Coronary artery (tissue), 2 donors: ENCODE results near the gene ARID2.

Experiments used
- DNase-seq: peaks from one replicate; pipeline ENCODE4 v3.0.0-alpha.2; 2017; ENCODE audit warnings: low spot score
- H3K27ac ChIP-seq, 2 donors: fragments of 200-600 bp; sonication (generic); one replicate each; pipeline ENCODE4 v1.5.1; 2016 to 2019
- H3K4me3 ChIP-seq: fragments of 200-600 bp; sonication (generic); 2 replicates; pipeline ENCODE4 v1.5.1; 2016; ENCODE audit warnings: mild to moderate bottlenecking, moderate library complexity
- TF ChIP-seq, protein P1 (sequence below): fragments of 200-600 bp; sonication (generic); IDR thresholded peaks from one replicate; pipeline ENCODE4 v1.5.1; 2019; ENCODE audit warnings: antibody characterized with exemption

The ARID2 gene, protein sequence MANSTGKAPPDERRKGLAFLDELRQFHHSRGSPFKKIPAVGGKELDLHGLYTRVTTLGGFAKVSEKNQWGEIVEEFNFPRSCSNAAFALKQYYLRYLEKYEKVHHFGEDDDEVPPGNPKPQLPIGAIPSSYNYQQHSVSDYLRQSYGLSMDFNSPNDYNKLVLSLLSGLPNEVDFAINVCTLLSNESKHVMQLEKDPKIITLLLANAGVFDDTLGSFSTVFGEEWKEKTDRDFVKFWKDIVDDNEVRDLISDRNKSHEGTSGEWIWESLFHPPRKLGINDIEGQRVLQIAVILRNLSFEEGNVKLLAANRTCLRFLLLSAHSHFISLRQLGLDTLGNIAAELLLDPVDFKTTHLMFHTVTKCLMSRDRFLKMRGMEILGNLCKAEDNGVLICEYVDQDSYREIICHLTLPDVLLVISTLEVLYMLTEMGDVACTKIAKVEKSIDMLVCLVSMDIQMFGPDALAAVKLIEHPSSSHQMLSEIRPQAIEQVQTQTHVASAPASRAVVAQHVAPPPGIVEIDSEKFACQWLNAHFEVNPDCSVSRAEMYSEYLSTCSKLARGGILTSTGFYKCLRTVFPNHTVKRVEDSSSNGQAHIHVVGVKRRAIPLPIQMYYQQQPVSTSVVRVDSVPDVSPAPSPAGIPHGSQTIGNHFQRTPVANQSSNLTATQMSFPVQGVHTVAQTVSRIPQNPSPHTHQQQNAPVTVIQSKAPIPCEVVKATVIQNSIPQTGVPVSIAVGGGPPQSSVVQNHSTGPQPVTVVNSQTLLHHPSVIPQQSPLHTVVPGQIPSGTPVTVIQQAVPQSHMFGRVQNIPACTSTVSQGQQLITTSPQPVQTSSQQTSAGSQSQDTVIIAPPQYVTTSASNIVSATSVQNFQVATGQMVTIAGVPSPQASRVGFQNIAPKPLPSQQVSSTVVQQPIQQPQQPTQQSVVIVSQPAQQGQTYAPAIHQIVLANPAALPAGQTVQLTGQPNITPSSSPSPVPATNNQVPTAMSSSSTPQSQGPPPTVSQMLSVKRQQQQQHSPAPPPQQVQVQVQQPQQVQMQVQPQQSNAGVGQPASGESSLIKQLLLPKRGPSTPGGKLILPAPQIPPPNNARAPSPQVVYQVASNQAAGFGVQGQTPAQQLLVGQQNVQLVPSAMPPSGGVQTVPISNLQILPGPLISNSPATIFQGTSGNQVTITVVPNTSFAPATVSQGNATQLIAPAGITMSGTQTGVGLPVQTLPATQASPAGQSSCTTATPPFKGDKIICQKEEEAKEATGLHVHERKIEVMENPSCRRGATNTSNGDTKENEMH (N-terminal part only)

DNA sequence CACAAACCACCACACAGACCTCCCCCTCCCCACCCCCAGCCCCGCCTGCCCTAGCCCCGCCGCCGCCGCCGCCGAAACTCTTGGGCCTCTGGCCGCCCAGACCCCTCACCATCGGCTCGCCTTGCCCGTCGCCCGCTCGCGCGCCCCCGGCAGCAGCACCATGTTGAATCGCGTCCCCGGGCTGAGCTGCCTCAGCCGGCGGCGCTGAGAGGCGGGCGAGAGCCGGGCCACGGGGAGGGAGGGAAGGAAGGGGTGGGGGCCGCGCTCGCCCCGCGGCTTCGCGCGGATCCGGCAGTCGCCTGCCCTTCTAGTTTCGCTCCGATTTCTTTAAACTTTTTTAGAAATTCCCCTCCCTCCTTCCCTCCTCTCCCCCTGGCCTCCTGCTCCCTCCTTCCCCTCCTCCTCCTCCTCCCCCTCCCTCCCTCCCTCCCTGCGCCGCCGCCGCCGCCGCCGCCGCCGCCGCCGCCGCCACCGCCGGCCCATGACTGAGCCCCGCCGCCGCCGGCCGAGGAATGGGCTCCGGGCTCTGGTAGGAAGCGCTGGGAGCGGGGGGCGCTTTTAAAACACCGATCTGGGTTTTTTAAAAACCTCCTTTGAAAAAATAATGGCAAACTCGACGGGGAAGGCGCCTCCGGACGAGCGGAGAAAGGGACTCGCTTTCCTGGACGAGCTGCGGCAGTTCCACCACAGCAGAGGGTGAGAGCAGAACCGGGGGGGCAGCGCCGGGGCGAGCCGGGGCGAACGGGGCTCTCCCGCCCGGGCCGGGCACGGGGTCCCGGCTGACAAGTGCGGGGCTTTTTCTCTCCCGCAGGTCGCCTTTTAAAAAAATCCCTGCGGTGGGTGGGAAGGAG lies at the start of gene ARID2:
Gene ARID2 (plus strand): TSS at position 474 of the 851 bp plus-strand sequence. CDS start 131 bp downstream, at position 605.
- Histone ChIP-seq H3K27ac (peak within 1 kb of the TSS; percentile 94 to 100), H3K4me3 (peak within 1 kb of the TSS; percentile 93)
- TF ChIP-seq, protein P1, sequence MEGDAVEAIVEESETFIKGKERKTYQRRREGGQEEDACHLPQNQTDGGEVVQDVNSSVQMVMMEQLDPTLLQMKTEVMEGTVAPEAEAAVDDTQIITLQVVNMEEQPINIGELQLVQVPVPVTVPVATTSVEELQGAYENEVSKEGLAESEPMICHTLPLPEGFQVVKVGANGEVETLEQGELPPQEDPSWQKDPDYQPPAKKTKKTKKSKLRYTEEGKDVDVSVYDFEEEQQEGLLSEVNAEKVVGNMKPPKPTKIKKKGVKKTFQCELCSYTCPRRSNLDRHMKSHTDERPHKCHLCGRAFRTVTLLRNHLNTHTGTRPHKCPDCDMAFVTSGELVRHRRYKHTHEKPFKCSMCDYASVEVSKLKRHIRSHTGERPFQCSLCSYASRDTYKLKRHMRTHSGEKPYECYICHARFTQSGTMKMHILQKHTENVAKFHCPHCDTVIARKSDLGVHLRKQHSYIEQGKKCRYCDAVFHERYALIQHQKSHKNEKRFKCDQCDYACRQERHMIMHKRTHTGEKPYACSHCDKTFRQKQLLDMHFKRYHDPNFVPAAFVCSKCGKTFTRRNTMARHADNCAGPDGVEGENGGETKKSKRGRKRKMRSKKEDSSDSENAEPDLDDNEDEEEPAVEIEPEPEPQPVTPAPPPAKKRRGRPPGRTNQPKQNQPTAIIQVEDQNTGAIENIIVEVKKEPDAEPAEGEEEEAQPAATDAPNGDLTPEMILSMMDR: no peak
- peak; percentile 82 for DNase-seq

DNA sequence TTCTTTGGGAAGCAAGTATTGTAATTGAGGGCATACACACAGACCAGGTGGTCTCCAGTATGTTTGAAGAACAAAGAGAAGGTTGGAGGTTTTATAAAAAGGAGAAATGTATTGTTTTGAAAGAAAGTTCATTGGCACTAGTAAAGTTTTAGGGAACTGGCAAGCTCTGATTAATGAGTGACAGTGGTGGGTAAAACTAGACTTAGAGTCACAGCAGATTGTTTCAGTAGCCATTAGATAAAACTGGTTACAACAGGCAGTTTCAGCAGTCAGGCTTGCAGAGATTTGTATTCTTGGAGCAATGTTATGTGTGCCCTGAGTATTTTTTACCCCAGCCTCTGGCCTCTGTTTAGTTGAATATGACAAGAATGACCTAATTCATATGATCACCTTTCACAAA lies 49.1 kb upstream of the ARID2 start:
- no peak for DNase-seq
- H3K4me3 ChIP-seq: no peak overlapping the region
- H3K27ac ChIP-seq: no peak overlapping the region
- TF ChIP-seq, protein P1: no peak

DNA sequence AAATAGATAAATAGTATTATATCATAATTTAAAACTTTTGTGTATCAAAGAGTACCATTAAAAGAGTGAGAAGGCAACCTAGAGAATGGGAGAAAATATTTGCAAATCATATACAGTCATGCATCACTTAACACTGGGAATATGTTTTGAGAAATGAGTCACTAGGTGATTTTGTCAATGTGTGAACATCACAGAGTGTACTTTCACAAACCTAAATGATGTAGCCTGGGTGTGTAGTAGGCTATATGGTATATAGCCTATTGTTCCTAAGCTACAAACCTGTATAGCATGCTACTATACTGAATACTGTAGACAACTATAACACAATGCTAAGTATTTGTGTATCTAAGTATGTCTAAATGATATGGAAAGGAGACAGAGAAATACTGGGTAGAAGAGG lies 48.0 kb upstream of the ARID2 start:
- no peak for DNase-seq
- Histone ChIP-seq H3K4me3 (no peak overlapping the region), H3K27ac (no peak overlapping the region)
- TF ChIP-seq, protein P1: no peak

- H3K4me3 ChIP-seq: no peak overlapping the region
- no peak for DNase-seq
- no peak overlapping the region for H3K27ac ChIP-seq
- TF ChIP-seq, protein P1: no peak
Observed at GRCh38 chr12:45685680-45686079, 43.8 kb upstream of the ARID2 start.

DNA sequence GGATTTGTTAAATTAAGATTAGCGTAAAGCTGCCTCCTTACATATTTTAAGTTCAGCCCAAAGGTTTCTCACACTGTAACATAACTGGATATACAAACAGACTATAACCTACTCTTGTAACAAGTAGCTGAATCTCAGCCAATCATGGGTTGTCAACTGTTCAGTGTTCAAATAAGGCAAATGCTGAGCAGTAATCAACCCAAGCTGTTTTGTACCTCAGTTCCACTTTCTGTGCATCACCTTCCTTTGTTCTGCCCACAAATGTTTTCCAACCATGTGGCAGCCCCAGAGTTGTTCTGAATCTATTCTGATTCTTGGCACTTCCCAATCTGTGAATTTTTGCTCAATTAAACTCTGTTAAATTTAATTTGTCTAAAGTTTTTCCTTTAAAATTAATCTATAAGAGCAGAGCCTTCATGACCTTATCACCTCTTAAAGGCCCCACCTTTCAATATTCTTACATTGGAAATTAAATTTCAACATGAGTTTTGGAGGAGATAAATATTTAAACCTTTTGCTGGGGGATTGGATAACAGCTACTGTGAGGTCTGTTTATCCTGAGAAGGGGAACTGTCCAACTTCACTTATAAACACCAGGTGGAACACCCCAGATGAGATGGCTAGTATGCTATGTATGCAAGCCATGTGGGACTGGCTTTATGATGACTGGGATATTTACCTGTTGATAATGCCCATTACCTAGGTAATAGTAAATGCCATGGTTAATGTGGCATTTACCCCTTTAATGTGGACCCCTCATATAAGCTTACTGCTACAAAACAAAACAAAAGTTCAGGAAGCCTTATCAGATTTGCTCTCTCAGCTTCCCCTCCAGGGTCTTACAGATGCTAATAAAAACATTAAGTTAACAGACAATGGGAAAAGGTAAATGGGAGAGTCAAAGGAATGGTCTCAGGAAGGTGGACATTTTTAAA lies 42.2 kb upstream of the ARID2 start:
- no peak for DNase-seq
- Histone ChIP-seq H3K4me3 (no peak overlapping the region), H3K27ac (no peak overlapping the region)
- TF ChIP-seq, protein P1: no peak
